Measurements from ENCODE around the gene ALDH7A1. TPM values are rescaled to one million over a fixed set of nuclear protein-coding genes. Genes with fewer than 3 reads are reported as not detected.
A peak's percentile ranks its signal among the peaks of the same experiment; 100 is the strongest.

ALDH7A1 gene
- total RNA-seq, 1 donor from 2014 or later: 128 TPM

DNA sequence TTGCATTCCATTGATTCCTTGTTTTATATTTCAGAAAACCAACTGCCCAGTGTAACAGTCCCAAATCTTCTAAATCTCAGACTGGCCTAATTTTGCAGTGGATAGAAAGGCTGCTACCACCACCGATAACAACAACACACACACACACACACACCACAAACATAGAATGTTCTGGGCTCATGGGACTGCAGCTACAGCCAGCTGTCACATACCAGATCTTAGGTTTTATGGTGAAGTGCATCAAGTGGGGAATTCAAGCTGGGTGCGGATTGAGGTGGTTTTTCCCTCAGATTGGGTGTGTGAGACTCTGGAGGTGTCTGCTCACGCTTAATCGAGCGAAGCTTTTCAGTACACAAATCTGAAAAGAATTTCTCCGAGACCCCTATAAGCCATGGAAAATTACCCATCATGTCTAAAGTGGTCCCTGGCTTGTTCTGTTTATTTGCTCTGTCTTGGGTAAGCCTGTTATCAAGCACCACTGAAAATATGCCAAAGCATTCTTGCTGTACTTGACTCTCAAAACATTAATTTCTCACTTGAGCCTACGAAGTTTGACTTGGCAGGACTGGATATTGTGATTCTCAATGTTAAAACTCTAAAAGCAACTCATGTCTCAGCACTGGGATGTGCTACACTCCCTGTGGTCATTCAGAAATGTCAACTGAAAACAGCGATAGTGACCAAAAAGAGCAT, 71.1 kb downstream of the ALDH7A1 start:
- Histone ChIP-seq H3F3A (ENCODE audit: low read depth) (peaks cover 6% of the 10 kb centered on the region), H3K9ac (no peak overlapping the region), H3K4me2 (no peak overlapping the region), H3K27me3 (no peaks in the 10 kb centered on the region), H3K27ac (no peak overlapping the region), H3K4me1 (peaks cover 8% of the 10 kb centered on the region), H2AFZ (replicated peaks) (no peak overlapping the region), H4K20me1 (ENCODE audit: low read depth) (no peaks in the 10 kb centered on the region), H3K9me3 (ENCODE audit: low read depth) (no peaks in the 10 kb centered on the region), H3K4me3 (no peak overlapping the region), H3K36me3 (no peaks in the 10 kb centered on the region), H3K79me2 (ENCODE audit: low read depth) (no peaks in the 10 kb centered on the region)
- no peak for TF ChIP-seq EZH2phosphoT487 (IDR thresholded peaks at IDR 0.05)
- TF ChIP-seq EZH2 (IDR thresholded peaks at IDR 0.05): no peak
- TF ChIP-seq, protein P1, sequence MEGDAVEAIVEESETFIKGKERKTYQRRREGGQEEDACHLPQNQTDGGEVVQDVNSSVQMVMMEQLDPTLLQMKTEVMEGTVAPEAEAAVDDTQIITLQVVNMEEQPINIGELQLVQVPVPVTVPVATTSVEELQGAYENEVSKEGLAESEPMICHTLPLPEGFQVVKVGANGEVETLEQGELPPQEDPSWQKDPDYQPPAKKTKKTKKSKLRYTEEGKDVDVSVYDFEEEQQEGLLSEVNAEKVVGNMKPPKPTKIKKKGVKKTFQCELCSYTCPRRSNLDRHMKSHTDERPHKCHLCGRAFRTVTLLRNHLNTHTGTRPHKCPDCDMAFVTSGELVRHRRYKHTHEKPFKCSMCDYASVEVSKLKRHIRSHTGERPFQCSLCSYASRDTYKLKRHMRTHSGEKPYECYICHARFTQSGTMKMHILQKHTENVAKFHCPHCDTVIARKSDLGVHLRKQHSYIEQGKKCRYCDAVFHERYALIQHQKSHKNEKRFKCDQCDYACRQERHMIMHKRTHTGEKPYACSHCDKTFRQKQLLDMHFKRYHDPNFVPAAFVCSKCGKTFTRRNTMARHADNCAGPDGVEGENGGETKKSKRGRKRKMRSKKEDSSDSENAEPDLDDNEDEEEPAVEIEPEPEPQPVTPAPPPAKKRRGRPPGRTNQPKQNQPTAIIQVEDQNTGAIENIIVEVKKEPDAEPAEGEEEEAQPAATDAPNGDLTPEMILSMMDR (IDR thresholded peaks at IDR 0.05): no peak
- peaks cover 22% of the 10 kb centered on the region for H3K4me1 Mint-ChIP-seq
- H3K27ac Mint-ChIP-seq: peak overlapping the region; percentile 43
- H3K4me3 Mint-ChIP-seq: no peak overlapping the region
- no peaks in the 10 kb centered on the region for H3K36me3 Mint-ChIP-seq
- peaks cover 10% of the 10 kb centered on the region for H3K9me3 Mint-ChIP-seq
- no peaks in the 10 kb centered on the region for H3K27me3 Mint-ChIP-seq (ENCODE audit: insufficient read depth, low read depth)
- no peak for DNase-seq (ENCODE audit: low spot score)

GRCh38 chr5:126521130-126521529, 73.9 kb downstream of the ALDH7A1 start:
- peaks cover 8% of the 10 kb centered on the region for H3K4me1 ChIP-seq
- Mint-ChIP-seq H3K27ac (no peak overlapping the region), H3K36me3 (no peaks in the 10 kb centered on the region), H3K4me3 (no peak overlapping the region), H3K27me3 (ENCODE audit: insufficient read depth, low read depth) (no peaks in the 10 kb centered on the region), H3K9me3 (no peaks in the 10 kb centered on the region), H3K4me1 (peaks cover 22% of the 10 kb centered on the region)
- H3F3A ChIP-seq (ENCODE audit: low read depth): peaks cover 6% of the 10 kb centered on the region
- no peak for DNase-seq (ENCODE audit: low spot score)
- H4K20me1 ChIP-seq (ENCODE audit: low read depth): no peaks in the 10 kb centered on the region
- H3K27me3 ChIP-seq: no peaks in the 10 kb centered on the region
- no peak overlapping the region for H2AFZ ChIP-seq (replicated peaks)
- no peak overlapping the region for H3K4me2 ChIP-seq
- no peaks in the 10 kb centered on the region for H3K79me2 ChIP-seq (ENCODE audit: low read depth)
- no peak overlapping the region for H3K4me3 ChIP-seq
- no peaks in the 10 kb centered on the region for H3K36me3 ChIP-seq
- TF ChIP-seq EZH2phosphoT487 (IDR thresholded peaks at IDR 0.05): no peak
- TF ChIP-seq, protein P1 (IDR thresholded peaks at IDR 0.05): no peak
- TF ChIP-seq EZH2 (IDR thresholded peaks at IDR 0.05): no peak
- no peaks in the 10 kb centered on the region for H3K9me3 ChIP-seq (ENCODE audit: low read depth)
- no peak overlapping the region for H3K9ac ChIP-seq
- H3K27ac ChIP-seq: no peak overlapping the region

- Mint-ChIP-seq H3K27ac (no peak overlapping the region), H3K4me3 (no peak overlapping the region), H3K9me3 (no peaks in the 10 kb centered on the region), H3K36me3 (no peaks in the 10 kb centered on the region), H3K4me1 (peaks cover 24% of the 10 kb centered on the region), H3K27me3 (ENCODE audit: insufficient read depth, low read depth) (no peaks in the 10 kb centered on the region)
- Histone ChIP-seq H3K4me1 (peaks cover 8% of the 10 kb centered on the region), H3K36me3 (no peaks in the 10 kb centered on the region), H3K9me3 (ENCODE audit: low read depth) (no peaks in the 10 kb centered on the region), H3K9ac (no peak overlapping the region), H3F3A (ENCODE audit: low read depth) (peaks cover 6% of the 10 kb centered on the region), H3K4me2 (no peak overlapping the region), H3K4me3 (no peak overlapping the region), H4K20me1 (ENCODE audit: low read depth) (no peaks in the 10 kb centered on the region), H2AFZ (replicated peaks) (no peak overlapping the region), H3K27me3 (no peaks in the 10 kb centered on the region), H3K79me2 (ENCODE audit: low read depth) (no peaks in the 10 kb centered on the region), H3K27ac (no peak overlapping the region)
- DNase-seq (ENCODE audit: low spot score): no peak
- TF ChIP-seq EZH2phosphoT487 (IDR thresholded peaks at IDR 0.05) (no peak), EZH2 (IDR thresholded peaks at IDR 0.05) (no peak)
- TF ChIP-seq, protein P1 (IDR thresholded peaks at IDR 0.05): no peak
Observed at GRCh38 chr5:126520593-126520953, 74.4 kb downstream of the ALDH7A1 start.

All from neural progenitor cell (in vitro differentiated cells).